Smooth muscle cell (in vitro differentiated cells): ENCODE results near the gene RBMS3. TPM values are rescaled to one million over a fixed set of nuclear protein-coding genes. Genes with fewer than 3 reads are reported as not detected.

ENCODE experiments used
- DNase-seq: peaks from one replicate; lab custom pipeline; 2025; ENCODE audit not compliant: unreplicated experiment; lab: John Stamatoyannopoulos, UW
- H2AFZ ChIP-seq: fragments of 200-600 bp; sonication (generic); 2 replicates; pipeline ENCODE4 v1.6.0; 2016; ENCODE audit warnings: antibody characterized with exemption, low read depth, mild to moderate bottlenecking
- H3F3A ChIP-seq: fragments of 200-600 bp; sonication (generic); 2 replicates; pipeline ENCODE4 v1.6.0; 2017; ENCODE audit warnings: antibody characterized with exemption, low read depth
- H3K27ac ChIP-seq: fragments of 200-600 bp; sonication (generic); 2 replicates; pipeline ENCODE4 v1.5.1; 2016; ENCODE audit warnings: low read depth, mild to moderate bottlenecking
- H3K27me3 ChIP-seq: fragments of 200-600 bp; sonication (generic); 2 replicates; pipeline ENCODE4 v1.6.1; 2016; ENCODE audit warnings: low read depth, mild to moderate bottlenecking
- H3K36me3 ChIP-seq: fragments of 200-600 bp; sonication (generic); 2 replicates; pipeline ENCODE4 v1.5.1; 2016; ENCODE audit warnings: low read depth
- H3K4me1 ChIP-seq: fragments of 200-600 bp; sonication (generic); 2 replicates; pipeline ENCODE4 v1.5.1; 2016; ENCODE audit warnings: low read depth
- H3K4me2 ChIP-seq: fragments of 200-600 bp; sonication (generic); 2 replicates; pipeline ENCODE4 v1.6.0; 2016; ENCODE audit warnings: mild to moderate bottlenecking
- H3K4me3 ChIP-seq: fragments of 200-600 bp; sonication (generic); 2 replicates; pipeline ENCODE4 v1.5.1; 2016; ENCODE audit warnings: mild to moderate bottlenecking
- H3K79me2 ChIP-seq: fragments of 200-600 bp; sonication (generic); 2 replicates; pipeline ENCODE4 v1.6.0; 2016; ENCODE audit warnings: low read depth, mild to moderate bottlenecking
- H3K9ac ChIP-seq: fragments of 200-600 bp; sonication (generic); 2 replicates; pipeline ENCODE4 v1.6.0; 2016; ENCODE audit warnings: low read depth
- H3K9me3 ChIP-seq: fragments of 200-600 bp; sonication (generic); replicated peaks from 2 replicates; pipeline ENCODE4 v1.5.1; 2016; ENCODE audit warnings: low read depth
- H4K20me1 ChIP-seq: fragments of 200-600 bp; sonication (generic); 2 replicates; pipeline ENCODE4 v1.6.0; 2016; ENCODE audit warnings: low read depth
- CTCF ChIP-seq: fragments of 200-600 bp; sonication (generic); IDR thresholded peaks from 2 replicates; pipeline ENCODE4 v1.5.1; 2017; ENCODE audit warnings: borderline replicate concordance, mild to moderate bottlenecking, antibody characterized with exemption; ENCODE audit not compliant: insufficient read depth, poor library complexity, severe bottlenecking
- WGBS: methylation state at CpG from one replicate; pipeline ENCODE4 v1.1.7; 2016; ENCODE audit warnings: low lambda C conversion rate; 5-methylcytosine and 5-hydroxymethylcytosine counted together
- polyA plus RNA-seq: library from polyadenylated mRNA; unstranded; fragments of >200 nt; fragmentation: Nextera tagmentation; extraction: Ambion mirVana; gene quantifications from 2 replicates; pipeline ENCODE4 v1.2.1, GENCODE V29; 2016
- total RNA-seq: library from RNA; depleted of rRNA; stranded (reverse); fragments of >200 nt; gene quantifications from 2 replicates; pipeline ENCODE4 v1.2.3, GENCODE V29; 2014

RBMS3 gene
- total and polyA plus RNA-seq, 2 experiments from 2014 or later, result 42.9 to 50.6 TPM

GRCh38 chr3:29859726-29860270 is 578.9 kb downstream of the RBMS3 start:
- no peaks in the 10 kb centered on the region for H3K9me3 ChIP-seq
- DNase-seq, result no peak
- no peak overlapping the region for H3K27ac ChIP-seq
- no peaks in the 10 kb centered on the region for H3K27me3 ChIP-seq
- no peaks in the 10 kb centered on the region for H4K20me1 ChIP-seq
- H3K36me3 ChIP-seq, result no peaks in the 10 kb centered on the region
- H3K9ac ChIP-seq, result no peak overlapping the region
- H3K79me2 ChIP-seq, result peaks cover 10% of the 10 kb centered on the region
- no peaks in the 10 kb centered on the region for H3F3A ChIP-seq
- H2AFZ ChIP-seq, result no peak overlapping the region
- no peak overlapping the region for H3K4me3 ChIP-seq
- TF ChIP-seq CTCF, result no peak
- H3K4me1 ChIP-seq, result no peaks in the 10 kb centered on the region
- 100% methylated on average over 1 of the region's 1 CpG for WGBS
- no peak overlapping the region for H3K4me2 ChIP-seq

- no peak overlapping the region for H2AFZ ChIP-seq
- no peak for TF ChIP-seq CTCF
- no peaks in the 10 kb centered on the region for H3K27me3 ChIP-seq
- WGBS, result no CpG with 5 or more reads among the region's 1 CpG
- no peak for DNase-seq
- H3F3A ChIP-seq, result peaks cover 2% of the 10 kb centered on the region
- no peaks in the 10 kb centered on the region for H3K4me1 ChIP-seq
- no peaks in the 10 kb centered on the region for H4K20me1 ChIP-seq
- no peaks in the 10 kb centered on the region for H3K9me3 ChIP-seq
- no peaks in the 10 kb centered on the region for H3K36me3 ChIP-seq
- no peak overlapping the region for H3K9ac ChIP-seq
- peaks cover 6% of the 10 kb centered on the region for H3K79me2 ChIP-seq
- no peak overlapping the region for H3K4me3 ChIP-seq
- no peak overlapping the region for H3K4me2 ChIP-seq
- no peak overlapping the region for H3K27ac ChIP-seq
These were observed 583.9 kb downstream of the RBMS3 start for GRCh38 chr3:29864809-29865208.

GRCh38 chr3:29868543-29869101 is 587.8 kb downstream of the RBMS3 start:
- H2AFZ ChIP-seq, result no peak overlapping the region
- H3F3A ChIP-seq, result peaks cover 2% of the 10 kb centered on the region
- no peaks in the 10 kb centered on the region for H3K4me1 ChIP-seq
- no peaks in the 10 kb centered on the region for H3K79me2 ChIP-seq
- H3K4me3 ChIP-seq, result no peak overlapping the region
- no peak for DNase-seq
- H3K36me3 ChIP-seq, result no peaks in the 10 kb centered on the region
- TF ChIP-seq CTCF, result no peak
- H3K9me3 ChIP-seq, result no peaks in the 10 kb centered on the region
- no peaks in the 10 kb centered on the region for H4K20me1 ChIP-seq
- no peak overlapping the region for H3K4me2 ChIP-seq
- H3K9ac ChIP-seq, result no peak overlapping the region
- 63% methylated on average over 6 of the region's 6 CpGs for WGBS
- no peak overlapping the region for H3K27ac ChIP-seq
- no peaks in the 10 kb centered on the region for H3K27me3 ChIP-seq

- no peak for DNase-seq
- WGBS, result 62% methylated on average over 1 of the region's 1 CpG
- H3K4me3 ChIP-seq, result no peak overlapping the region
- no peaks in the 10 kb centered on the region for H3K9me3 ChIP-seq
- no peak overlapping the region for H3K9ac ChIP-seq
- no peak overlapping the region for H3K27ac ChIP-seq
- peaks cover 2% of the 10 kb centered on the region for H3F3A ChIP-seq
- H3K79me2 ChIP-seq, result no peaks in the 10 kb centered on the region
- no peak for TF ChIP-seq CTCF
- no peaks in the 10 kb centered on the region for H3K36me3 ChIP-seq
- H4K20me1 ChIP-seq, result no peaks in the 10 kb centered on the region
- no peak overlapping the region for H3K4me2 ChIP-seq
- no peak overlapping the region for H2AFZ ChIP-seq
- no peaks in the 10 kb centered on the region for H3K4me1 ChIP-seq
- H3K27me3 ChIP-seq, result no peaks in the 10 kb centered on the region
These were observed 589.3 kb downstream of the RBMS3 start for GRCh38 chr3:29870136-29870535.
